ENCODE results near the gene PFDN2. TPM values are rescaled to one million over a fixed set of nuclear protein-coding genes. Genes with fewer than 3 reads are reported as not detected.

PFDN2 gene
- 99.5 and 104 TPM in 2 replicates for total RNA-seq
- polyA plus RNA-seq: 86.8 and 157 TPM in 2 replicates
- 171 and 232 TPM in 2 replicates for polyA plus RNA-seq (2011; cell fraction: cytosol; rRNA removed)
- 39.5 and 63.8 TPM in 2 replicates for polyA plus RNA-seq (2011; cell fraction: nucleus; rRNA removed)
- polyA plus RNA-seq (2012): 160 and 179 TPM in 2 replicates
- polyA minus RNA-seq: 20.8 and 22.6 TPM in 2 replicates
- 26.3 TPM for polyA minus RNA-seq (2011; cell fraction: cytosol; rRNA and poly(A)+ RNA removed)
- polyA minus RNA-seq (2011; cell fraction: nucleus; rRNA and poly(A)+ RNA removed): 4.3 and 5.0 TPM in 2 replicates
- Bru-seq, nascent RNA: percentile 85 among the genes with signal in this experiment
- BruChase-seq, experiment 1, labeled RNA remaining after a 6-hour chase: percentile 91 among the genes with signal in this experiment
- BruChase-seq, experiment 2, labeled RNA remaining after a 2-hour chase: percentile 82 among the genes with signal in this experiment
- long read RNA-seq, transcript PFDN2-202 (2 exons, 408 nt): minor isoform, 12 of 451 reads
- long read RNA-seq, transcript PFDN2-201 (4 exons, 677 nt): major isoform, 366 of 451 reads
- long read RNA-seq, partial matches to known transcripts: 59 of 451 reads
- long read RNA-seq, other reads (novel, unspliced or antisense): 14 of 451 reads

DNA sequence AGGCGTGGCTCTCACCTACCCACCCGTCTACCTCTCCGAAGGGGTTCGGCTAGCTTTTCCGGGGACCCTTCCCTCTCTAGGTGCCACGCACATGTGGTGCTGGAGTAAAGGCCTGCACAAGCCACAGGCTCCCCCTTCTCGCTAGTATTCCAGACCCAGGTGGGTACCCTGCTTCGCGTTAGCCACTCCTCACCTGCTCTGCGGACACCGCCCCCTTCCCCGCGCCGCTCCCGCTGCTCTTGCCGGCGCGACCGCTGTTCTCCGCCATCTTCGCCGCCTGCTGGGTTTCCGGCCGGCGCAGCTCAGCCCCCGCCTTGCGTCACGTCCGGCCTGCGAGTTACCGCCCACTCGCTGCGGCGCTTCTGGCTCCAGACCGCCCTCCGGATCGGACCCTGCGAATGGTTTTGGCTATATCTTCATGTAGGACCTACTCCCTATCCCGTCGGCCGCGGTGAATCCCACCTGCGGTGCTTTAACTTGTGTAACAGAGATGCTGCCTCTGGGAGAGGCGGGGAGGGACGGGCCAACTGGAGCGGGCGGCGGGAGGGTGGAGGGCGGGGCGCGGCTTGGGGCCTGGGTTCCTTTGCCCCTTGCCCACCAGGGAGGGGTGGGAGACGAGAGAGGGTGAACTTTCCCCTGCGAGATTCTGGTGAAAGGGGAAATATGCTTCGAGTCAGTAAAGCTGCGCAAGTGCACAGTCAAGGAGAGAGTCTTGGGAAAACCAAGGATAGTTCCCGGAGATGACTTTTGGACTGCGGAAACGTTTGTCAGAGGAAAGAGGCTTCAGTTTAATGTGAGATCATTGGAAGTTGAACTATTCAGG is at the start of gene PFDN2, which contains the start of gene NIT1:
PFDN2 (minus strand) TSS at position 279 of the 823 bp plus-strand sequence; CDS start at position 268, 11 bp downstream.
NIT1 (plus strand) TSS at position 347 of the 823 bp plus-strand sequence; CDS start at position 419, 72 bp downstream.
- Histone ChIP-seq H3K9me1 (replicated peaks; ENCODE audit: control insufficient read depth, extremely low read depth, insufficient read depth, low read length) (no peaks in the 10 kb centered on the region), H3K4me3 (replicated peaks in 1 of 3; ENCODE audit: insufficient read depth in 1 of 3, low read depth in 1 of 3, low read length in 3 of 3) (peak within 1 kb of the TSS; percentile 21 to 100 (median 65)), H3K27me3 (ENCODE audit: control insufficient read depth in 2 of 2, insufficient read depth in 2 of 2, low read length in 2 of 2) (no peaks in the 10 kb centered on the region), H3K9ac (replicated peaks; ENCODE audit: extremely low read depth, insufficient read depth, low read length) (peak within 1 kb of the TSS; percentile 89), H2AFZ (ENCODE audit: low read depth, low read length) (peak within 1 kb of the TSS; percentile 42), H3K79me2 (ENCODE audit: control insufficient read depth, insufficient read depth, low read length) (peaks cover 53% of the 10 kb centered on the region), H3K9me3 (replicated peaks; ENCODE audit: control insufficient read depth, insufficient read depth, low read length) (no peaks in the 10 kb centered on the region), H4K20me1 (replicated peaks; ENCODE audit: control insufficient read depth, extremely low read depth, insufficient read depth, low read length) (no peaks in the 10 kb centered on the region), H3K27ac (ENCODE audit: insufficient read depth, low read depth, low read length) (peak within 1 kb of the TSS; percentile 66), H3K4me1 (ENCODE audit: control insufficient read depth, extremely low read depth, insufficient read depth, low read length) (peaks cover 43% of the 10 kb centered on the region), H3K4me2 (ENCODE audit: insufficient read depth, low read length) (peak within 1 kb of the TSS; percentile 82), H3K36me3 (ENCODE audit: control insufficient read depth in 2 of 2, extremely low read depth in 1 of 2, insufficient read depth in 2 of 2, low read length in 2 of 2) (peaks cover 8 to 26% of the 10 kb centered on the region in 2 experiments)
- BruUV-seq (replicated peaks): no TSS peak
- peak; percentile 86 for DNase-seq (ENCODE audit: low read depth, low spot score)
- peak; percentile 86 for FAIRE-seq
- intact Hi-C loops (cut with micrococcal nuclease) (loop anchor here (1.0 to 5.0 kb wide), 4 partner anchors 13 to 194 kb away; partner anchors contain the start of genes KLHDC9, SDHC and USP21), dilution Hi-C loops (cut with MboI; ENCODE audit: extremely low pct_ligation_motif_present, low sequenced_read_pairs) (no loop called here)
- TF ChIP-seq POLR2A (IDR thresholded peaks at IDR 0.05; ENCODE audit: low read depth, low read length): peak; percentile 88
- no peak for TF ChIP-seq FOS (IDR thresholded peaks at IDR 0.05; ENCODE audit: borderline replicate concordance, insufficient read depth, low read length)
- TF ChIP-seq CTCF (IDR thresholded peaks at IDR 0.05; ENCODE audit: extremely low read depth in 1 of 2, insufficient read depth in 1 of 2, low read depth in 1 of 2, low read length in 2 of 2): no peak
- no peak for TF ChIP-seq MYC (IDR thresholded peaks at IDR 0.05; ENCODE audit: low read depth, low read length)
- no peak for TF ChIP-seq EZH2 (IDR thresholded peaks at IDR 0.05; ENCODE audit: borderline replicate concordance, low read depth, low read length, severe bottlenecking)
- no peak for TF ChIP-seq GATA2 (IDR thresholded peaks at IDR 0.05; ENCODE audit: insufficient read depth, insufficient read length, low read depth, low read length)
- no peak for TF ChIP-seq JUN (IDR thresholded peaks at IDR 0.05; ENCODE audit: borderline replicate concordance, insufficient read depth, insufficient read length, low read depth)
- no peak for TF ChIP-seq MAX (IDR thresholded peaks at IDR 0.05; ENCODE audit: insufficient read depth, insufficient read length)
- peak; percentile 88 for TF ChIP-seq POLR2AphosphoS5 (IDR thresholded peaks at IDR 0.05; ENCODE audit: insufficient read depth, low read depth, low read length)
- CTCF ChIA-PET: interaction anchor here (0.8 to 1.9 kb wide), 8 partner anchors 13 to 264 kb away, joined by 3 to 7 read pairs (median 4); partner anchors contain the start of genes DEDD, KLHDC9 and USF1
- POLR2A ChIA-PET: interaction anchor here (1.3 to 1.9 kb wide), 2 partner anchors 15 to 72 kb away, joined by 3 to 11 read pairs; partner anchors contain the start of genes DEDD and USF1
